ACHN (cell line): ENCODE measurements around the gene C4orf33.
"Not testable (repeated sequence)": the region's sequence is repeated elsewhere in the genome, so short reads cannot be mapped to it uniquely, and the experiment has no call there.

Experiments
- DNase-seq: peaks from one replicate; pipeline ENCODE4 v3.0.0-alpha.2; 2015
- in situ Hi-C: cut with HindIII; loops from 2 replicates; pipeline ENCODE4 v1.10.0; 2017; ENCODE audit warnings: low sequenced_read_pairs, low pct_ligation_motif_present, low pct_unique_long_range_greater_than_20kb

Gene C4orf33

DNA sequence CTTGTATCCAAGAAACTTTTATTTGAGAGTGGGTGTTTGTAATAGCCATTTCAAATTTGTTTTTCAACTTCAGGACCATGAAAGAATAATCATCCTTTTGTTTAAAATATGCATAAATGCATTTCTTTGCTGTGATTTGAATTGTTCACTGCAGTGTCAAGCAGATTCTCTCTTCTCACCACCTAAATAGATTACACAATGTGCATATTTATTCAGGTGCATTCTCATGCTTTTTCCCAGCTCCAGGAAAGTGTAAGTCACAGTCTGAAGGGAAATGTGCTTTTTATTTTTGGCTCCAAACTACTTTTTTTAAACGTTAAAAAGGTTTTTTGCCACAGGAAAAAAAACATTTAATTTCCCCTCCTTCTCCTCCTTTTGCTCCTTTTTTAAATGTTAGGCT lies 17.5 kb downstream of the C4orf33 start:
- no peak for DNase-seq

DNA sequence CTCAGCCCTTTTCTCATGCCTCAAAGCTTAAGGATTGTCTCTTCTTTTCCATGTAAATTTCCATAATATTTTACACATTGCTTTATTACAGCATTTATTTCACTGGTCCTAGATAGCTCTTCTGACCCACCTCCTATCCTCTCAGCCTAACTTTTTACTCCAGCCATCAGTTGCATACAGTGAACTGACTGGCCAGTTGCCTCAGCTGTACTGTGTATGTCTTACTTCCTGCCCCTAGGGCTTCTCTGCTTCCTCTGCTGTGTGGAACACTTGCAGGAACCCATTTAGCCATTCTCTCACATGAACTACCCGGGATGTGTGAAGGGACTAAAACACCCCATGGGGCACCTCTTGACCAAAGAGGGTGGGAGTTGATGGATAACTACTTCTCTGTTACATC lies 18.0 kb downstream of the C4orf33 start:
- DNase-seq, result no peak
- in situ Hi-C loops, result no loop called here

More for the DNA sequence above, 17.5 kb downstream of the C4orf33 start:
- in situ Hi-C loops, result no loop called here

DNA sequence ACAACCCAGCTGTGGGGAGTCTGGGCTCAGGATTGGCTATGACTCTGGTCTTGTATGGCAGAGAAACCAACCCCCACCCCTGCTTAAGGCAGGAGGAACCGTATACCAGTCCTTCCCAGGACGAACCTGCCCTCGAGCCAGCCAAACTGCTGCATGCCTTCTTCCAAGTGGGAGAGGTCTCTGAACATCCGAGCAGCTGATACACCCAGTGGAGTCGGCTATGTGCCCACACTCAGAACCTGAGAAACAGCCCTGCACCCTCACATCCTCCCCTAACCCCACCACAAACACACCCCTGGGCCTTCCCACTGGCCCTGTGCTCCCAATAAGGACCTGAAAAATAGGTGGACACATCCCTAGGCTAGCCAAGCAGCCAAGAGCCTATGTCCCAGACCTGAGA lies 21.8 kb downstream of the C4orf33 start:
- in situ Hi-C loops, result no loop called here
- DNase-seq, result no peak

DNA sequence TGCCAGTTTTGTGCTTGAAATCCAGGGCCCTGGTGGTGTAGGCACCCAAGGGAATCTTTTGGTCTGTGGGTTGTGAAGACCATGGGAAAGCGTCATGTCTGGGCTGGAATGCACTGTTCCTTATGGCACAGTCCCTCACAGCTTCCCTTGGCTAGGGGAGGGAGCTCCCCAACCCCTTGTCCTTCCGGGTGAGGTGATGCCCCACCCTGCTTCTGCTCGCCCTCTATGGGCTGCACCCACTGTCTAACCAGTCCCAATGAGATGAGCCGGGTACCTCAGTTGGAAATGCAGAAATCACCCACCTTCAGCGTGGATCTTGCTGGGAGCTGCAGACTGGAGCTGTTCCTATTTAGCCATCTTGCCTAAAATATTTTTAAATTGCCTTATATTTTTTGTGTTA lies 30.7 kb downstream of the C4orf33 start:
- DNase-seq, in situ Hi-C loops: not testable (repeated sequence)

DNA sequence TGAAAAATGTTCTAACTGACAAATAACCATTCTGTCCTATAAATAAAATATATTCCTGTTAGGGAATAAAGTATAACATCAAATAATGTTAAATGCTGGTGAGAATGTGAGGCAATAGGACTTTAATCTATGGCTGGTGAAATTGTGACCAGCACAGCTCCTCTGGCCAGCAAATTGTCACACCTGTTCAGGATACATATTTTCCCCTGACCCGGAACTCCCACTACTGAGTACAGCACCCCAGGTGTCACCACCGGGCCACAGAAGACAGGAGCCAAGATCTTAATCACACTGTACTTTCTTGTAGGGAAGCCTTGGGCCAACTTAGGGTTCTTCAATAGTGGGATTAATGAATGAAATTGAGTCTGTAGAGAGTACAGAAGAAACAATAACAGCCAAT lies 33.2 kb downstream of the C4orf33 start:
- DNase-seq, result no peak
- in situ Hi-C loops, result no loop called here

DNA sequence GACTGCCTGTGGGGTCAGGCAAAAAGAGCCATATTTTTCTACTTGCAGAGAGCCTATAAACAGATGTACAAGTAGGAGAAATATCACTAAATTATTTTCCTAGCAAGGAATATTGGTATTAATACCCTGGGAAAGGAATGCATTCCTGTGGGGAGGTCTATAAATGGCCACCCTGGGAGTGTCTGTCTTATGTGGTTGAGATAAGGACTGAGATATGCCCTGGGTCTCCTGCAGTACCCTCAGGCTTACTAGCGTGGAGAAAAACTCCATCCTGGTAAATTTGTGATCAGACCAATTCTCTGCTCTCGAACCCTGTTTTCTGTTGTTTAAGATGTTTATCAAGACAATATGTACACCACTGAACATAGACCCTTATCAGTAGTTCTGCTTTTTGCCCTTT lies 35.4 kb downstream of the C4orf33 start:
- no peak for DNase-seq
- in situ Hi-C loops, result no loop called here

DNA sequence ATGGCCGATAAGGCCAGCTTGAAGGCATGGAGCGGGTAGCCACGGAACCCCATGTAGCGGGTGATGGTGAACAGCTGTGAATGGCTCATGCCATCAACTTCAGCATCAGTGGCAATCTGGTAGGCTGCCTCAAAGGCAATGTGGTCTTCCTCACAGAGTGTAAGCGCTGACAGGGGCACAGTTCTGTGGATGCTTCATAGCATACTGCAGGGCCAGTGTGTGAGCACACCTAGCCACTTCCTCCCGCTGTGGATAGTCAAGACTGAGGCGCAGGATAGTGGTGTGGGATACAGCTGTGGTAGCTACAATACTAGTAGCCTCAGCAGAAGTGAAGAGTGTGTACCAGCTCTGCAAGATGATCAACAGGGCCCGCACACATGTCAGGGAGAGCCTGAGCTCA lies 40.5 kb downstream of the C4orf33 start:
- no peak for DNase-seq
- in situ Hi-C loops, result no loop called here

DNA sequence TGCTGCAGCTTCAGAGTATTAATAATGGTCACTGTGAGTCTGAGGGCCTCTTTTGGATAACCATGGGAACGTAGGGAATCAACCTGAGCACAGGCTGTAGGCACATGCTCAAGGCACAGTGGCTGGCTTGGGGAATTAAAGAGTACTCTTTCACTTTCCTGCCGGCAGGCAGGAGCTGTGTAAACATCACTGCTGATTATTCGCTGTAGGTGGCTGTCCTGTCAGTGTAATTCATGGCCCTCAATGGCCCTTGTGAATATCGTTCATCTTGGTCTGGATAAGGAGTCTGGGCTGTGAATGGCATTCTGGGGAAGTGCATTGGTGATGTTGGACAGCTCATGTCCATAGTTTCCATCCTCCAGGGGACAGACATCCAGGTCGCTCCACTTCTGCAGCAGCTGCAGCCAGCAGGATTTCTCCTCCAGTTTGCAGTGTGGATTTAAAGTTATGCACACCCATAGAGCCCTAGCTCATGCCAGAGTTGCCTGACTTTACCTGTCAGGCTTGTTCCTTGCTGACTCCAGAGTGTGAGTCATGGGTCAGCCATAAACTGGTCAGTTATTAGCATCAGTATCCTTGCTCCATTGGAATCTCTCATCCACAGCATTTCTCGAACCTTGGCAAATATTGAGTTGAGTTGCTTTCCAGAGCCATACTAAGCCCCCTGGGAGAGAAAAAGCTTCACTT lies 43.0 kb downstream of the C4orf33 start:
- DNase-seq, result no peak
- in situ Hi-C loops, result no loop called here

DNA sequence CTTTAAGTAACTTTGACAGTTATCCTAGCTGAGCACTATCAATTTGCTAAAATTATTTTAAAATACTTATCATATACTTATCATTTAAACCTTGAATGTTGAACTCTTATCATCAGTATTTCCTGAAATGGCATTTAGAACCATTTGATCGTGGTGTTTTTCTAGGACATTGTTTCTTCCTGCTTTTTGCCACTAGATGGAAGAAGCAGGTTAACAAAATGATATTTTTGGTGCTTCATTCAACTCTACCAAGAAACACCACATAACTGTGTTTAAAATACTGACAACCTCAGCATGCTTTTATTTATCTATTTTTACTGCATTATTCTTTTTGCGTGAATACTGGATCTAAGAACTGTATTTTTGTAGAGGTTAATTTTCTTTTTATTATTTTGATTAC lies 44.6 kb downstream of the C4orf33 start:
- in situ Hi-C loops, result no loop called here
- no peak for DNase-seq

DNA sequence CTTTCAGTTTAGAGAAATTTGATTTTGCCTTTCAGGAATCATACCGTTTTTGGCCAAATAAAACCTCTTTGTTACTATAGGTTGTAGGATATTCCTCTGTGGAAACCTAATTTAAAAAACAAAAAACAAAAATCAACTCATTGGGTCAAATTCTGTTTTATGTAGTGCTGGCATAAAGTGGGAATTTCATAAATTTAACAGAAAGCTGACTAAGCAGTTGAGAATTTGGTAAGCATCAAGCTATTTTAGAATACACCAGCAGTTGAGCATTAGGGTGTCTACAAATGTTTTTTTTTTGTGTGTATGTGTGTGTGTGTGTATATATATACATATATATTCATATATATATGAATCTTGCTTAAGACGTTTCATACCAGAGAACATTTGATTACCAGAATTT lies 47.4 kb downstream of the C4orf33 start:
- in situ Hi-C loops, result no loop called here
- no peak for DNase-seq

DNA sequence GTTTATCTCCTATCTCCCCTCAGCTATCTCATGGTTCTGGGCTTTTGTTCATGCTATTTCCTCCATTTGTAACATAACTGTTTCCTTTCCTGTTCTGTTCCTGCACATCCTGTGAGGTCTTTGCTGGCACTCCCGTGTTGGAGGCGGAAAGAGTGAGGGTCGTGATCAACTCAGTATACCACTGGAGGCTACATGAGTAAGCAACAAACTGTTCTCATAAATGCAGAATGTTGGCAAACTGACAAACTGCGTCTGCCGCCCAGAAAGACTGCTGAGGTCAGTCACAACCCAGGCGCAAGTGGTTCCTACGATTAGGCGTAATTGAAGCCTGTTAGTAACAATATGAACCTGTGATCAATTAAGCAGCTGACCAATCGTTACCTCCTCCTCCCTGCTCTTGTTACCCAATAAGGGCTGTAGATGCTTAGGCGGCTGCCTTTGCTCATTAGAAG lies 48.8 kb downstream of the C4orf33 start:
- in situ Hi-C loops, result no loop called here
- no peak for DNase-seq

DNA sequence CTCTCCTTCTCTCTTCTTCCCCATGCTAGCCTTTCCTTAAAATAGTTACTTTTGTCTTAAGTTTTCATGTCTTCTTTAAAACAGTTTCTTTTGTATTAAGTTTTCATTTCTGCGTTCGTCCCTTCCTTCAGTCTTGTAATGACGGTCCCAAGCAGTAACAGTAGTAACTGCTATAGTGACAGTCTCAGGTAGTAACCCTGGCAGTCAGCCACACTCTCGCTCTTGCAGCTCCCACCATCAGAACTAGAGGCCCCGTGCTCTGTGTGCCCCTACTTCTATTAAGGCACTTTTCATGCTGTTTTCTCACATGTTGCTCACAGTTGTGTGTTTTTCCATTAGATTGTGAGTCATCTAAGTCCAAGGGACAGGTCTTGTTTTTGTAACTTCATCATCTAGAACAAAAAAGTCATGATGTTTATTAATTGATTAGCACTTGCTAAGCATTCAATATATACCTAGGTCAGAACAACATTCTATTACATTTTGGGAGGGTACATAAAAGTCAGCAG lies 49.3 kb downstream of the C4orf33 start:
- DNase-seq, result no peak
- in situ Hi-C loops, result no loop called here

DNA sequence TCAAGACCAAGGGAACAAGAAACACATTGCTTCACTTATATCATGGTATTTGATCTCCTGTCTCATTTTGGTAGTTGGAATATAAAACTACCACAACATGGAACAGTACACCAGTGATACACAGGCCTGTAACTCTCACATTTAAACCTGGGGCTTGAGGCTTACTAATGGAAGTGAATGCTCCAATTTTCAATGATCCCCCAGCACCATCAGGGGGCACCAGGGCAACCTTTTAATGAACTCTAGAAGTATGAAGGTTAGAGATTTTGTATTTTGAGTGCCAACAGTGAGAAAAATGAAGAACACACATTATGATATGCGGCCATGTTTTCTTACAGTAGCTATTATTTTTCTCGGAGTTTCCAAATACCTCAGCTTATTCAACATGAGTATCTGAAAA lies 50.7 kb downstream of the C4orf33 start:
- peak; percentile 1 for DNase-seq
- in situ Hi-C loops, result no loop called here

DNA sequence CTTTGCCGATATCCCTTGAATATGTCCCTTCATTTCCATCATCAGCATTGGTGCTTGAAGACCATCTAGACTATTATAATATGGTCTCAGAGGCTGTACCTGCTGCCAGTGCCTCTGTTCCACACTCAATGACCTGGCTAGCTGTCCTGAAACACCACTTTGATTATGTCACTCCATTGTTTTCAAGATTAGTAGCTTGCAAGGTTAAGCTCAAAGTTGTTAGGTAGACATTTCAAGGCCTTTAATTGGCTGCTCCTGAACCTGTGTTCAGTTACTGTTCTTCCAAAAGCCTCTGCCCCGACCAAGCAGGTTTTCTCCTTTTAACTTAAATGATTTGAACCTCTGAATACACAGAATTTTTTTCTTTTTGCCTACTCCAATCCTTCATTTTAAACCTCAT lies 52.9 kb downstream of the C4orf33 start:
- DNase-seq, result no peak
- in situ Hi-C loops, result no loop called here

DNA sequence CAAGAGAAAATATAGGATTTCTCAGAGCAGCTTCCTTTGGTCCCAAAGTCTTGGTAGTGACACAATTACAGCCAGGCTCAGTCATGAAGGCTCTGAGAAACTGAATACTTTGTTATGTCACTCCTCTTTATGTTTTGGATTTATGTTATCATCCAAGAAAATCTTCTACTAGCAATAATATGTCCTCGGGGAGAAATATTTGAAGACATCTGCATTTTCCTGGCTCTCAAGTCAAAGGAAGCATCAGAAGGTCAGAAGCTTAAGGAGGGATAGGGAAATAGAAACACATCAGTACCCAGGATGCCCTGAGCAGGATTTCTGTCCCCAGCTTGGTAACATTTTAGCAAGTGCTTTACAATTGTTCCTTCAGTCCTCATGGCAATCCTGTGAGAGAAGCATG lies 54.0 kb downstream of the C4orf33 start:
- DNase-seq, result no peak
- in situ Hi-C loops, result no loop called here

DNA sequence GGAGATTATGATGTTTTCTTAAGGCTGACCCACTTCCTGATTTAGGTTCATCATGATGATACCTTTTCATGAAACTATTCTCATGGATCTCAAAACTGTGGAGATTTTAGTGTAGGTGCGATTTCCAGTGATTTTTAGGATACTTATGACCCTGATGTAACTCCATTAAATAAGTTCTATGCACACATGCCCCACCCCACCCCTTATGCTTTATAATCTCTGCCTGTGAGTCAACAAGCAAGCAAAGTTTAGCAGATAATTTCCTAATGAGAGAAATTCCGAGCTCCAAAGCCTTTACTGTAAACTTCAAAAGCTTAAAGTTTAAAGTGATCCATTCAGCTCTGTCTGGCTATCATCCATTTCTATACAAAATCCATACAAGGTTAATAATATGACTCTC lies 56.4 kb downstream of the C4orf33 start:
- no peak for DNase-seq
- in situ Hi-C loops, result no loop called here

DNA sequence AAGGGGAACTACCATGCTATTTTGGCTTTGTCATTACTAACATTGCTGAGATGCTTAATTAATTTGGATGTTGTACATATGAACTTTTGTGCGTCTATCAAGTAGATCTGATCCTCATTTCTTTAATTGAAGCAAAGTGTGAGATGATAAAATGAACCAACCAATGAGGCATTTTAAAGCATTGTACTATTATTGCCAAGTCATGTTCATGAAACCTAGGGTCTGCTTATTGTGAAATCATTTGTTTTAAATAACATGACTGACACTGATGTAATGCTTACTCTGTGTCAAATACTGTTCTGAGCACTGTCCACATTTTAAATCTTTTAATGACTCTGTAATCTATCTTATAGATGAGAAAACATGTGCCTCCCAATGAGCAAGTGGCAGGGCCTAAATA lies 57.7 kb downstream of the C4orf33 start:
- no peak for DNase-seq
- in situ Hi-C loops, result no loop called here

DNA sequence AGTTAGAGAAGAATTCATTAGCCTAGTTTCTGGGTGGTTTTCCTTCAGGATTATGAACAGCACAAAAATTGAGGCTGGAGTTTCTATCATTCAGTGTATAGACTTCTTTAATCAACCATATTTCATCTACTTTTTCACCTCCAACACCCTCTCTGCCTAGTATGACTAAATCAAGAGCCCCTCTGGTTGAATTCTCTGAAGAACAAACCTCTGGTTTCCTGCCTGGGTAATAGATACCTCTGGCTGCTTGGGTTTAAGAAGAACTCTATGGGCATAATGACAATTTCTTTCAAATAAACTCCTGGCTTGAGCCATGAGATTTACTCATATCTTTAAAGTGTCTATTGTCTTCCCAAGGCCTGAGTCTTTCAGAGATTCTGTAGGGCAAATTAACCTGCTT lies 66.5 kb downstream of the C4orf33 start:
- in situ Hi-C loops, result no loop called here
- no peak for DNase-seq

DNA sequence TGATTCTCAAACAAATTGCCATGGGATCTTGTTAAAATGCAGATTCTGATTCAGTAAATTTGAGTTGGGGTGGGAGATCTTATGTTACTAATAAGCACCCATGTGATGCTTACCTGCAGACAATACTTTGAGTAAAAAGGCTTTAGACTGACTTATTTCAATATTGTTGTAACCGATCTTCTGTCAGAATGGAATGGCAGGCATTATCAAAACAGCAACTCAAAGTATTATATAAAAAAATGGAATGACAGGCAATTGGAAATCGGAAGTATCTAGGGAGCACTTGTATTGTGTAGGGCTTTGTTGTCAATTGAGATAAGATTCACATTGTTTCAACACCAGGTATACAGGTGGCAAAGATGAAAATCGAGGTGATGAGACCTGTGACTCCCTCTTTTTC lies 67.5 kb downstream of the C4orf33 start:
- DNase-seq, result no peak
- in situ Hi-C loops, result no loop called here

DNA sequence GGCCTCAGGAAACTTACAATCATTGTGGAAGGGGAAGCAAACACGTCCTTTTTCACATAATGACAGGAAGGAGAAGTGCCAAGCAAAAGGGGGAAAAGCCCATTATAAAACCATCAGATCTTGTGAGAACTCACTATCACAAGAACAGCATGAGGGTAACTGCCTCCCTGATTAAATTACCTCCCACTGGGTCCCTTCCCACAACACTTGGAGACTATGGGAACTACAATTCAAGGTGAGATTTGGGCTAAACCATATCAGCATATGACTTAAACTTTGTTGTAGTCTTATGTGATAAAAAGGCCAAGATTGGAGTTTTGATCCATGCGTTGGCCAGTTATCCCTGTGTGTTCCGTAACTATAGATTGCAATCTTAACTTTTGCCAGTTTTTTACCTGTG lies 68.3 kb downstream of the C4orf33 start:
- no peak for DNase-seq
- in situ Hi-C loops, result no loop called here
